Osteocyte (in vitro differentiated cells): Measurements from ENCODE around the gene IL1RAPL2. TPM values are rescaled to one million over a fixed set of nuclear protein-coding genes. Genes with fewer than 3 reads are reported as not detected.

ENCODE experiments used
- DNase-seq: peaks from one replicate; pipeline ENCODE4 v3.0.0; 2021; ENCODE audit warnings: mixed read lengths; ENCODE audit not compliant: unreplicated experiment; ENCODE audit errors: extremely low spot score
- H3K27ac Mint-ChIP-seq: one replicate; pipeline ENCODE4 v1.8.0; 2021; ENCODE audit warnings: mild to moderate bottlenecking, mixed read lengths; ENCODE audit not compliant: unreplicated experiment
- H3K27me3 Mint-ChIP-seq: one replicate; pipeline ENCODE4 v1.8.0; 2021; ENCODE audit warnings: mixed read lengths; ENCODE audit not compliant: unreplicated experiment
- H3K36me3 Mint-ChIP-seq: one replicate; pipeline ENCODE4 v1.8.0; 2021; ENCODE audit warnings: mixed read lengths; ENCODE audit not compliant: unreplicated experiment
- H3K4me1 Mint-ChIP-seq: one replicate; pipeline ENCODE4 v1.8.0; 2021; ENCODE audit warnings: mixed read lengths; ENCODE audit not compliant: unreplicated experiment
- H3K4me3 Mint-ChIP-seq: one replicate; pipeline ENCODE4 v1.8.0; 2021; ENCODE audit warnings: mild to moderate bottlenecking, moderate library complexity, mixed read lengths; ENCODE audit not compliant: unreplicated experiment
- H3K9me3 Mint-ChIP-seq: one replicate; pipeline ENCODE4 v1.8.0; 2021; ENCODE audit warnings: mixed read lengths; ENCODE audit not compliant: unreplicated experiment
- CTCF ChIP-seq: fragments of 200-600 bp; sonication (generic); IDR thresholded peaks from 2 replicates; pipeline ENCODE4 v1.5.0; 2021; ENCODE audit warnings: antibody characterized with exemption, mild to moderate bottlenecking, moderate library complexity
- total RNA-seq: library from RNA; stranded (reverse); gene quantifications from 2 replicates; pipeline ENCODE4 v1.2.1, GENCODE V29; 2021

Gene IL1RAPL2
- total RNA-seq, 1 donor from 2014 or later = not detected

- no peak overlapping the region for H3K4me3 Mint-ChIP-seq
- H3K27ac Mint-ChIP-seq = no peak overlapping the region
- DNase-seq = no peak
- H3K27me3 Mint-ChIP-seq = no peaks in the 10 kb centered on the region
- H3K9me3 Mint-ChIP-seq = no peaks in the 10 kb centered on the region
- TF ChIP-seq CTCF = no peak
- no peaks in the 10 kb centered on the region for H3K36me3 Mint-ChIP-seq
- no peaks in the 10 kb centered on the region for H3K4me1 Mint-ChIP-seq
Measured at GRCh38 chrX:105754286-105754964, 1188.4 kb downstream of the IL1RAPL2 start.

GRCh38 chrX:105755109-105755508, 1189.1 kb downstream of the IL1RAPL2 start:
- no peaks in the 10 kb centered on the region for H3K4me1 Mint-ChIP-seq
- H3K27me3 Mint-ChIP-seq = no peaks in the 10 kb centered on the region
- H3K9me3 Mint-ChIP-seq = no peaks in the 10 kb centered on the region
- no peaks in the 10 kb centered on the region for H3K36me3 Mint-ChIP-seq
- no peak for DNase-seq
- no peak overlapping the region for H3K27ac Mint-ChIP-seq
- no peak for TF ChIP-seq CTCF
- H3K4me3 Mint-ChIP-seq = no peak overlapping the region

- no peaks in the 10 kb centered on the region for H3K4me1 Mint-ChIP-seq
- no peak for TF ChIP-seq CTCF
- no peaks in the 10 kb centered on the region for H3K36me3 Mint-ChIP-seq
- H3K4me3 Mint-ChIP-seq = no peak overlapping the region
- H3K27me3 Mint-ChIP-seq = no peaks in the 10 kb centered on the region
- no peak overlapping the region for H3K27ac Mint-ChIP-seq
- H3K9me3 Mint-ChIP-seq = no peaks in the 10 kb centered on the region
- DNase-seq = no peak
Measured at GRCh38 chrX:105758754-105759153, 1192.8 kb downstream of the IL1RAPL2 start.

GRCh38 chrX:105759598-105759997, 1193.6 kb downstream of the IL1RAPL2 start:
- no peaks in the 10 kb centered on the region for H3K27me3 Mint-ChIP-seq
- H3K4me3 Mint-ChIP-seq = no peak overlapping the region
- no peak for DNase-seq
- no peaks in the 10 kb centered on the region for H3K4me1 Mint-ChIP-seq
- no peaks in the 10 kb centered on the region for H3K9me3 Mint-ChIP-seq
- no peak for TF ChIP-seq CTCF
- H3K27ac Mint-ChIP-seq = no peak overlapping the region
- no peaks in the 10 kb centered on the region for H3K36me3 Mint-ChIP-seq

- no peak overlapping the region for H3K4me3 Mint-ChIP-seq
- no peaks in the 10 kb centered on the region for H3K4me1 Mint-ChIP-seq
- DNase-seq = no peak
- no peaks in the 10 kb centered on the region for H3K36me3 Mint-ChIP-seq
- no peaks in the 10 kb centered on the region for H3K27me3 Mint-ChIP-seq
- H3K9me3 Mint-ChIP-seq = no peaks in the 10 kb centered on the region
- peak; percentile 12 for TF ChIP-seq CTCF
- H3K27ac Mint-ChIP-seq = no peak overlapping the region
Measured at GRCh38 chrX:105765691-105766090, 1199.7 kb downstream of the IL1RAPL2 start.
